Glutamatergic neuron (in vitro differentiated cells): Measurements from ENCODE around the gene CNTNAP2. TPM values are rescaled to one million over a fixed set of nuclear protein-coding genes. Genes with fewer than 3 reads are reported as not detected.

Source experiments
- DNase-seq: peaks from one replicate; pipeline ENCODE4 v3.0.0; 2022
- H3K27ac Mint-ChIP-seq: one replicate; pipeline ENCODE4 v1.8.0; 2020; ENCODE audit warnings: mild to moderate bottlenecking, mixed read lengths, inconsistent platforms; ENCODE audit not compliant: unreplicated experiment
- H3K27me3 Mint-ChIP-seq: one replicate; pipeline ENCODE4 v1.8.0; 2020; ENCODE audit warnings: mild to moderate bottlenecking, moderate library complexity, mixed read lengths, inconsistent platforms; ENCODE audit not compliant: unreplicated experiment
- H3K36me3 Mint-ChIP-seq: one replicate; pipeline ENCODE4 v1.8.0; 2020; ENCODE audit warnings: mild to moderate bottlenecking, mixed read lengths, inconsistent platforms; ENCODE audit not compliant: unreplicated experiment
- H3K4me1 Mint-ChIP-seq: one replicate; pipeline ENCODE4 v1.8.0; 2020; ENCODE audit warnings: mild to moderate bottlenecking, low read depth, mixed read lengths, inconsistent platforms; ENCODE audit not compliant: unreplicated experiment
- H3K4me3 Mint-ChIP-seq: one replicate; pipeline ENCODE4 v1.8.0; 2020; ENCODE audit warnings: mild to moderate bottlenecking, mixed read lengths, inconsistent platforms; ENCODE audit not compliant: unreplicated experiment
- H3K9me3 Mint-ChIP-seq: one replicate; pipeline ENCODE4 v1.8.0; 2020; ENCODE audit warnings: mild to moderate bottlenecking, moderate library complexity, mixed read lengths, inconsistent platforms; ENCODE audit not compliant: unreplicated experiment
- total RNA-seq: library from RNA; stranded (reverse); fragmentation: NEBNext Ultra II Directional; extraction: Animal tissue kit (Norgen Biotek cat#: 25700); gene quantifications from one replicate; pipeline ENCODE4 v1.2.1, GENCODE V29; 2021; ENCODE audit not compliant: unreplicated experiment
- TF ChIP-seq, protein P1 (sequence below): fragments of 200-600 bp; sonication (generic); IDR thresholded peaks from one replicate; pipeline ENCODE4 v1.5.0; 2021; ENCODE audit not compliant: partially characterized antibody, unreplicated experiment

CNTNAP2 gene
- total RNA-seq, 1 donor from 2014 or later: 25.8 TPM

DNA sequence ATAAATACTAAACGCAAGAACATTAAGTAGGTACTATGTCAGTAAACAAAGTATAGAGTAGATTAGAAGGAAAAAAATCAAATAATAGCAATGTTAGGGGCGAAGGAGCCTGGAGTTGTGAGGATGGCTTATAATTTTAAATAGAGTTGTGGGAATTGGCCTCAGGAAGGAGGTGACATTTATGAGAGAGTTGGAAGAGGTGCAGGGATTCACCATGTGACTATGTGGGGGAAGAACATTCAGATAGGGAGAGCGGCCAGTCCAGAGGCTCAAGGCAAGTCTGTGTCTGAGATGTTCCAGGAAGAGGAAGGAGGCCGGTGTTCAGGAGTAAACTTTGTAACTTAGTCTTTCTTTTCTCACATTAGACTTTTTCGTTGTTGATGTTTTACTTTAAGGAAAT lies 1695.3 kb downstream of the CNTNAP2 start:
- Mint-ChIP-seq H3K4me3 (no peak overlapping the region), H3K36me3 (no peaks in the 10 kb centered on the region), H3K4me1 (no peaks in the 10 kb centered on the region), H3K27ac (no peak overlapping the region), H3K9me3 (no peaks in the 10 kb centered on the region), H3K27me3 (peaks cover 1% of the 10 kb centered on the region)
- TF ChIP-seq, protein P1, sequence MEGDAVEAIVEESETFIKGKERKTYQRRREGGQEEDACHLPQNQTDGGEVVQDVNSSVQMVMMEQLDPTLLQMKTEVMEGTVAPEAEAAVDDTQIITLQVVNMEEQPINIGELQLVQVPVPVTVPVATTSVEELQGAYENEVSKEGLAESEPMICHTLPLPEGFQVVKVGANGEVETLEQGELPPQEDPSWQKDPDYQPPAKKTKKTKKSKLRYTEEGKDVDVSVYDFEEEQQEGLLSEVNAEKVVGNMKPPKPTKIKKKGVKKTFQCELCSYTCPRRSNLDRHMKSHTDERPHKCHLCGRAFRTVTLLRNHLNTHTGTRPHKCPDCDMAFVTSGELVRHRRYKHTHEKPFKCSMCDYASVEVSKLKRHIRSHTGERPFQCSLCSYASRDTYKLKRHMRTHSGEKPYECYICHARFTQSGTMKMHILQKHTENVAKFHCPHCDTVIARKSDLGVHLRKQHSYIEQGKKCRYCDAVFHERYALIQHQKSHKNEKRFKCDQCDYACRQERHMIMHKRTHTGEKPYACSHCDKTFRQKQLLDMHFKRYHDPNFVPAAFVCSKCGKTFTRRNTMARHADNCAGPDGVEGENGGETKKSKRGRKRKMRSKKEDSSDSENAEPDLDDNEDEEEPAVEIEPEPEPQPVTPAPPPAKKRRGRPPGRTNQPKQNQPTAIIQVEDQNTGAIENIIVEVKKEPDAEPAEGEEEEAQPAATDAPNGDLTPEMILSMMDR: no peak
- DNase-seq: no peak

DNA sequence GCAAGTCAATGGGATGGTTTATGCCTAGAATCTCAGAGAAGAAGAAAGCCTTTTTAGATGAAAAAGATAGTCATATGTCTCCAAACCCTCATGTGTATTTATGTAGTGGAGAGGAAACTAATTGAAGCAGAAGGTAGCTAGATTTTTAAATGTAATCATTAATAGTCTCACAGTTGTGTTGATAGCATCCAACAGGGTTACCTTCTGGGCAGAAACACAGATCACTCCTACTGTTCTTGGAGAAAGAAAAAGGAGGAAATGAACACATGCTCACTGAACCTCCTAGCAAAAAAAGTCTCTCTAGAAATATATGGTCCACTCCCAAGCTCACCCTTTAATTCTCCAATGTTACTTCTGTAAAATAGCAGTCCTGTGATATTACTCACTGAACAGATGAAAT lies 1696.7 kb downstream of the CNTNAP2 start:
- H3K27ac Mint-ChIP-seq: no peak overlapping the region
- TF ChIP-seq, protein P1: no peak
- H3K36me3 Mint-ChIP-seq: no peaks in the 10 kb centered on the region
- peaks cover 1% of the 10 kb centered on the region for H3K27me3 Mint-ChIP-seq
- peaks cover under 1% of the 10 kb centered on the region for H3K4me1 Mint-ChIP-seq
- DNase-seq: no peak
- no peaks in the 10 kb centered on the region for H3K9me3 Mint-ChIP-seq
- H3K4me3 Mint-ChIP-seq: no peak overlapping the region

DNA sequence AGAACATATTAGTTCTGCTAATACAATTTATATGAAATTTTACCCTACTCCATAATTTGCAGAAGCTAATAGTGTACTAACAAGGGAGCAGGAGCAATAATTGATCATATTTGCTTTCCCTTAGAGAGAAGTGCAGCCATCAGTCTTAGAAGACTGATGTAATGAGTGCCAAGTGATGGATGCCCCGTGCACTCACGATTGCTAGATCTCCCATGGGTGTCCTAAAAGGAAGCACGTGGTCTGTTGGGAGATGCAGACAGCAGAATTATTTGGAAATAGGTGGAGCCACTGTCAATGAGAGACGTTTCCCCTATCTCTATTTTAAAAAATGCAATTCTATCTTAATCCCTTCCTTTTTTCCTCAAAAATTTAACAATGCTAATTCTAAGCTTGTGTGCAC lies 1701.7 kb downstream of the CNTNAP2 start:
- Mint-ChIP-seq H3K27ac (peak overlapping the region; percentile 45), H3K9me3 (no peaks in the 10 kb centered on the region), H3K36me3 (no peaks in the 10 kb centered on the region), H3K4me1 (peaks cover 14% of the 10 kb centered on the region), H3K27me3 (peaks cover 5% of the 10 kb centered on the region), H3K4me3 (peak overlapping the region; percentile 40)
- DNase-seq: peak; percentile 51
- TF ChIP-seq, protein P1: no peak

DNA sequence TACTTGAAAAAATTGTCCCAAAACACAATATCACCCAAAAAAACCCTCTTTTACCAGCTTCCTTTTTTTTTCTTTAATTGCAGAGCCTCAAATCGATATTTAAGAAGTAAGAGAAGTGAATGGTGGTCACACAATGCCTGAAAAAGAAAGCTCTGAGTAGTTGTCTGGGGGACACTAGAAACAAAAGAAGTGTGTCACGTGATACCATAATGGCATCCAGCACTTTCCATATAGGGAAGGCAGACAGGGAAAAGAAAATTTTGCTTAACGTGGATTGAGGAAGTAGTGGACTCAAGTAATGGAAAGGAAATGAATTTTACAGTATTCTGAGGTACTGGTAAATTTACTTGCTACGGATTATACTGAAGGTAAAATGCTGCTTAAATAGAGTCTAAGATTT lies 1708.1 kb downstream of the CNTNAP2 start:
- no peak for DNase-seq
- Mint-ChIP-seq H3K36me3 (no peaks in the 10 kb centered on the region), H3K4me3 (peak overlapping the region; percentile 23), H3K4me1 (peaks cover 45% of the 10 kb centered on the region), H3K9me3 (peaks cover 8% of the 10 kb centered on the region), H3K27me3 (peaks cover 10% of the 10 kb centered on the region), H3K27ac (peak overlapping the region; percentile 66)
- TF ChIP-seq, protein P1: no peak

DNA sequence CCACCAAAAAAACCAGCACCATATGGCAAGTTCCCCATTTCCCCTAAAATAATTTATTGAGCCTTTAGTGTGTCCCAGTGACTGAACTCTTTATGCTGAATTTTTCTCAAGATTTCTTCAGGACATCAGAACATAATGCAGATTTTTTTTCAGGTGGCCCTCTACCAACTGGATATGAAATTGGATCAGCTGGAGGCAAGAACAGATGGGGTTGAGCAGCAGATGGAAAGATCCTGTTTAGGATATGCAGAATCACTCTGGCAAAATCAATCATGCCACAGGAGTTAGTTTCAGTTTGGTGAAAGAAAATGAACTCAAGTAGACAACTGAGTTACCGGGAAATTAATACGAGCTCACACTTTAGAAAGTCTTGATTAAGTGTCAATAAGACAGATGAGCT lies 1712.4 kb downstream of the CNTNAP2 start:
- Mint-ChIP-seq H3K9me3 (peaks cover 10% of the 10 kb centered on the region), H3K36me3 (no peaks in the 10 kb centered on the region), H3K27me3 (peaks cover 9% of the 10 kb centered on the region), H3K4me3 (peak overlapping the region; percentile 69), H3K27ac (peak overlapping the region; percentile 97), H3K4me1 (peaks cover 47% of the 10 kb centered on the region)
- TF ChIP-seq, protein P1: no peak
- peak; percentile 27 for DNase-seq
